IMR-90 (cell line): ENCODE data around the gene EVA1C.

Experiments used
- CEBPB ChIP-seq: IDR thresholded peaks from 2 replicates; pipeline ENCODE4 v1.6.1; 2012; ENCODE audit warnings: low read depth, low read length, improper control_type of control experiment
- POLR2A ChIP-seq: IDR thresholded peaks from 2 replicates; pipeline ENCODE4 v1.6.1; 2012; ENCODE audit warnings: mild to moderate bottlenecking, low read depth, low read length
- TF ChIP-seq, protein P1 (sequence below): conservative IDR thresholded peaks from 2 replicates; pipeline ENCODE4 v1.5.1; 2012; ENCODE audit warnings: mild to moderate bottlenecking, low read depth, low read length, improper control_type of control experiment

- no peak for TF ChIP-seq POLR2A
- TF ChIP-seq, protein P1, sequence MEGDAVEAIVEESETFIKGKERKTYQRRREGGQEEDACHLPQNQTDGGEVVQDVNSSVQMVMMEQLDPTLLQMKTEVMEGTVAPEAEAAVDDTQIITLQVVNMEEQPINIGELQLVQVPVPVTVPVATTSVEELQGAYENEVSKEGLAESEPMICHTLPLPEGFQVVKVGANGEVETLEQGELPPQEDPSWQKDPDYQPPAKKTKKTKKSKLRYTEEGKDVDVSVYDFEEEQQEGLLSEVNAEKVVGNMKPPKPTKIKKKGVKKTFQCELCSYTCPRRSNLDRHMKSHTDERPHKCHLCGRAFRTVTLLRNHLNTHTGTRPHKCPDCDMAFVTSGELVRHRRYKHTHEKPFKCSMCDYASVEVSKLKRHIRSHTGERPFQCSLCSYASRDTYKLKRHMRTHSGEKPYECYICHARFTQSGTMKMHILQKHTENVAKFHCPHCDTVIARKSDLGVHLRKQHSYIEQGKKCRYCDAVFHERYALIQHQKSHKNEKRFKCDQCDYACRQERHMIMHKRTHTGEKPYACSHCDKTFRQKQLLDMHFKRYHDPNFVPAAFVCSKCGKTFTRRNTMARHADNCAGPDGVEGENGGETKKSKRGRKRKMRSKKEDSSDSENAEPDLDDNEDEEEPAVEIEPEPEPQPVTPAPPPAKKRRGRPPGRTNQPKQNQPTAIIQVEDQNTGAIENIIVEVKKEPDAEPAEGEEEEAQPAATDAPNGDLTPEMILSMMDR = no peak
- TF ChIP-seq CEBPB = no peak
Measured at GRCh38 chr21:32457962-32458361, 45.5 kb downstream of the EVA1C start.
